Measurements from ENCODE around the gene AQR.

The AQR gene

DNA sequence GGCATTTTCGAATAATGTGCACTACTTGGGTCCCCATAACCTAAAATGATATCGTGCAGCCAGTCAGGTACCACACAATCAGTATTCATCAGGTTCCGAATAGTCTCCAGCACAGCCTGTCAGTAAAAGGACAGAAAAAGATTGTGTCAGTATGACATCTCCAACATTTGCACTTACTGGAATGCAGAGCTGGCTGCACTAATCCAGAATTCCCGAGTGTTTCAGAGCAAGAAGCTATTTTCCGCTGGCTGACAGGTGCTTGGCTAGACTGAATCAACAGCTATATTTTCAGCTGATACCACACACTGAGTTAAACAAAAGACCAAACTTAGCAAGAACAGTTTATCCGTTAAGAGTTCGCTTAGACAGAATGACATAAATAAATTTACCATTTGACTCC lies 68.8 kb downstream of the AQR start:
- Histone ChIP-seq H3K79me1 (replicated peaks; ENCODE audit: low read length, poor library complexity, severe bottlenecking) (peaks cover 2% of the 10 kb centered on the region), H3K27ac (ENCODE audit: low read length, poor library complexity, severe bottlenecking) (no peak overlapping the region), H3K27me3 (ENCODE audit: control insufficient read depth in 1 of 2, insufficient read depth in 1 of 2, low read length in 2 of 2) (no peaks in the 10 kb centered on the region), H2BK5ac (ENCODE audit: low read depth, low read length, poor library complexity, severe bottlenecking) (no peak overlapping the region), H2BK15ac (ENCODE audit: low read depth, poor library complexity, severe bottlenecking) (no peak overlapping the region), H3K4me1 (ENCODE audit: control insufficient read depth, insufficient read depth, low read depth, low read length) (no peaks in the 10 kb centered on the region), H2BK120ac (ENCODE audit: low read depth, low read length) (no peak overlapping the region), H2AK5ac (ENCODE audit: low read length, severe bottlenecking) (no peak overlapping the region), H3K4ac (ENCODE audit: low read depth in 1 of 2, low read length in 2 of 2) (no peak overlapping the region), H3K9me3 (ENCODE audit: control insufficient read depth, low read length) (no peaks in the 10 kb centered on the region), H3K18ac (ENCODE audit: low read depth in 1 of 2, low read length in 2 of 2) (no peak overlapping the region), H3K36me3 (ENCODE audit: control insufficient read depth in 1 of 2, insufficient read depth in 2 of 2, low read depth in 1 of 2, low read length in 2 of 2) (peaks cover 9 to 82% of the 10 kb centered on the region in 2 experiments), H3K23ac (ENCODE audit: low read length in 2 of 2) (no peak overlapping the region), H4K8ac (ENCODE audit: low read length) (no peak overlapping the region), H2BK12ac (ENCODE audit: low read length in 2 of 2) (no peak overlapping the region), H3K4me2 (ENCODE audit: low read length, poor library complexity, severe bottlenecking) (no peak overlapping the region), H4K91ac (ENCODE audit: low read length) (no peak overlapping the region), H3K4me3 (ENCODE audit: insufficient read depth in 1 of 2, low read depth in 1 of 2, low read length in 2 of 2) (no peak overlapping the region), H3K14ac (ENCODE audit: low read length in 2 of 2) (no peak overlapping the region), H3K9ac (ENCODE audit: low read length) (no peak overlapping the region), H2AFZ (ENCODE audit: low read depth, low read length) (no peak overlapping the region)
- DNase-seq, result no peak
- 91% methylated on average over 7 of the region's 7 CpGs for WGBS

DNA sequence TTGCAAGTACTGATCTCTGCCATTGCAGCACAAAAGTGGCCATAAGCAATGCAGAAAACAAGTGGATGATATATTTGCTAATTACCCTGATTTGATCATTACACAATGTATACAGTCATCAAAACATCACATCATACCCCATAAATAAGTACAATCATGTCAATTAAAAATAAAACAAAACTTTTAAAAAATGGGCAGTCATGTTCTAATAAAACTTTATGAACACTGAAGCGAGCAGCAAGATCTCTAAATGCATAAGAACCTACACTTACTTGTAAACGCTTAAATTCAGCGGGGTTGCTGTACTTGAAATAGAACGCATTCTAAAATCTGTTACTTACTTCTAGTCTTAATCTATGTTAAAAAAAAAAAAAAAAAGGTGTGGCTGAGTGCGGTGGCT lies 73.4 kb downstream of the AQR start:
- H3K4me1 ChIP-seq (ENCODE audit: control insufficient read depth, insufficient read depth, low read depth, low read length), result no peaks in the 10 kb centered on the region
- no peak overlapping the region for H2BK5ac ChIP-seq (ENCODE audit: low read depth, low read length, poor library complexity, severe bottlenecking)
- H2AK5ac ChIP-seq (ENCODE audit: low read length, severe bottlenecking), result no peak overlapping the region
- H3K27me3 ChIP-seq (ENCODE audit: control insufficient read depth in 1 of 2, insufficient read depth in 1 of 2, low read length in 2 of 2), result no peaks in the 10 kb centered on the region
- no peak overlapping the region for H4K91ac ChIP-seq (ENCODE audit: low read length)
- no peak overlapping the region for H2BK12ac ChIP-seq (ENCODE audit: low read length in 2 of 2)
- 92% methylated on average over 3 of the region's 5 CpGs for WGBS
- no peak overlapping the region for H2BK15ac ChIP-seq (ENCODE audit: low read depth, poor library complexity, severe bottlenecking)
- no peak overlapping the region for H2BK120ac ChIP-seq (ENCODE audit: low read depth, low read length)
- no peak overlapping the region for H3K4ac ChIP-seq (ENCODE audit: low read depth in 1 of 2, low read length in 2 of 2)
- no peak overlapping the region for H3K18ac ChIP-seq (ENCODE audit: low read depth in 1 of 2, low read length in 2 of 2)
- no peak overlapping the region for H3K23ac ChIP-seq (ENCODE audit: low read length in 2 of 2)
- no peak overlapping the region for H2AFZ ChIP-seq (ENCODE audit: low read depth, low read length)
- H3K14ac ChIP-seq (ENCODE audit: low read length in 2 of 2), result no peak overlapping the region
- no peak overlapping the region for H3K27ac ChIP-seq (ENCODE audit: low read length, poor library complexity, severe bottlenecking)
- H3K79me1 ChIP-seq (replicated peaks; ENCODE audit: low read length, poor library complexity, severe bottlenecking), result peaks cover 11% of the 10 kb centered on the region
- H3K4me3 ChIP-seq (ENCODE audit: insufficient read depth in 1 of 2, low read depth in 1 of 2, low read length in 2 of 2), result no peak overlapping the region
- no peak overlapping the region for H3K4me2 ChIP-seq (ENCODE audit: low read length, poor library complexity, severe bottlenecking)
- no peak overlapping the region for H4K8ac ChIP-seq (ENCODE audit: low read length)
- peaks cover 16 to 82% of the 10 kb centered on the region in 2 experiments for H3K36me3 ChIP-seq (ENCODE audit: control insufficient read depth in 1 of 2, insufficient read depth in 2 of 2, low read depth in 1 of 2, low read length in 2 of 2)
- no peak for DNase-seq
- H3K9me3 ChIP-seq (ENCODE audit: control insufficient read depth, low read length), result peaks cover 20% of the 10 kb centered on the region
- H3K9ac ChIP-seq (ENCODE audit: low read length), result no peak overlapping the region

DNA sequence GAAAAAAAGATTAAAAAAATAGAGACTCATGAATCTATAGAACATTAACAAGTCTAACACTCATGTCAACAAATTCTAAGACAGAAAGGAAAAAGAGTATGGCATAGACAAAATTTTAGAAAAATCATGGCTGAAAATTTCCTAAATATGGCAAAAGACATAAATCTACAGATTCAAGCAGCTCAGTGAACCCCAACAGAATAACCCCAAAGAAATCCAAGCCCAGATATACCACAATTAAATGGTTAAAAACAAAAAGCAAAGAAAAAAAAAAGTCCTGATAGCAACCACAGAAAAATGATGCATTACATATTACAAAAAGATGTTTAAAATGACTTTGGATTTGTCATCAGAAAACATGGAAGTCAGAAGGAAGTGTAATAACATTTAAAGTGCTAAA lies 75.6 kb downstream of the AQR start:
- Histone ChIP-seq H4K91ac (ENCODE audit: low read length) (no peak overlapping the region), H4K8ac (ENCODE audit: low read length) (no peak overlapping the region), H3K27me3 (ENCODE audit: control insufficient read depth in 1 of 2, insufficient read depth in 1 of 2, low read length in 2 of 2) (no peaks in the 10 kb centered on the region), H2BK12ac (ENCODE audit: low read length in 2 of 2) (no peak overlapping the region), H3K4ac (ENCODE audit: low read depth in 1 of 2, low read length in 2 of 2) (no peak overlapping the region), H3K27ac (ENCODE audit: low read length, poor library complexity, severe bottlenecking) (no peak overlapping the region), H2BK5ac (ENCODE audit: low read depth, low read length, poor library complexity, severe bottlenecking) (no peak overlapping the region), H2BK15ac (ENCODE audit: low read depth, poor library complexity, severe bottlenecking) (no peak overlapping the region), H3K9ac (ENCODE audit: low read length) (no peak overlapping the region), H2BK120ac (ENCODE audit: low read depth, low read length) (no peak overlapping the region), H2AFZ (ENCODE audit: low read depth, low read length) (no peak overlapping the region), H3K79me1 (replicated peaks; ENCODE audit: low read length, poor library complexity, severe bottlenecking) (peaks cover 11% of the 10 kb centered on the region), H3K36me3 (ENCODE audit: control insufficient read depth in 1 of 2, insufficient read depth in 2 of 2, low read depth in 1 of 2, low read length in 2 of 2) (peaks cover 8 to 87% of the 10 kb centered on the region in 2 experiments), H3K9me3 (ENCODE audit: control insufficient read depth, low read length) (peaks cover 20% of the 10 kb centered on the region), H3K14ac (ENCODE audit: low read length in 2 of 2) (no peak overlapping the region), H3K4me3 (ENCODE audit: insufficient read depth in 1 of 2, low read depth in 1 of 2, low read length in 2 of 2) (no peak overlapping the region), H3K4me2 (ENCODE audit: low read length, poor library complexity, severe bottlenecking) (no peak overlapping the region), H3K4me1 (ENCODE audit: control insufficient read depth, insufficient read depth, low read depth, low read length) (no peaks in the 10 kb centered on the region), H2AK5ac (ENCODE audit: low read length, severe bottlenecking) (no peak overlapping the region), H3K23ac (ENCODE audit: low read length in 2 of 2) (no peak overlapping the region), H3K18ac (ENCODE audit: low read depth in 1 of 2, low read length in 2 of 2) (no peak overlapping the region)
- DNase-seq, result no peak

DNA sequence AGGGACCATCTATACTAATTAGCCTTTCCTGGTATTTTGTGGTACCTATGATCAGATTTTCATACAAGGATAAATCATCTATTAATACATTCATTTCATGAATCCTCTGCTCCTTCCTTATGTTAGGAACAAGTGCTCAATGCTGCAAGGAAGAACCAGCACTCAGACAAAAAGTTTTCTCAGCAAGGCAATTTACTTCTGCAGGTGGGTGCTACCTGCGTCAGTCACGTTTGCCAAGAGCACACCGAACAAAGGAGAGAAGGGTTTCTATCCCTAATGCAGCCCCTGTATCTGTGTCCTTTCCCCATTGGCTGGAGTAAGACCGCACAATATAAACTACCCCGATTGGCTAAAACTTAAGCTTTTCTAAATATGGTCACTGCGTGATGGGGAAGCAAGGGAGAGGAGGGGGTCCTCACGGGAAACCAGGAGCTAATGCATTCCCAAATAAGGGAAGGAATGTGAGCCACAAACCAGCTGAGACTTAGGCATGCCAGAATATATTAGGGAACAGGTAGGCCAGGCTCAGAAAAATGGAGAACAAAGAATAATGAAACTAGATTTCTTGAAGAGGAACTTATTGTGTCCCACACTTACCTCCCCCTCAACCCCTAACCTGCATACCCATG lies 76.5 kb downstream of the AQR start:
- Histone ChIP-seq H3K4me2 (ENCODE audit: low read length, poor library complexity, severe bottlenecking) (no peak overlapping the region), H2BK15ac (ENCODE audit: low read depth, poor library complexity, severe bottlenecking) (no peak overlapping the region), H3K18ac (ENCODE audit: low read depth in 1 of 2, low read length in 2 of 2) (no peak overlapping the region), H3K27ac (ENCODE audit: low read length, poor library complexity, severe bottlenecking) (no peak overlapping the region), H3K36me3 (ENCODE audit: control insufficient read depth in 1 of 2, insufficient read depth in 2 of 2, low read depth in 1 of 2, low read length in 2 of 2) (peaks cover 11 to 93% of the 10 kb centered on the region in 2 experiments), H3K27me3 (ENCODE audit: control insufficient read depth in 1 of 2, insufficient read depth in 1 of 2, low read length in 2 of 2) (no peaks in the 10 kb centered on the region), H2BK120ac (ENCODE audit: low read depth, low read length) (no peak overlapping the region), H3K14ac (ENCODE audit: low read length in 2 of 2) (no peak overlapping the region), H2BK5ac (ENCODE audit: low read depth, low read length, poor library complexity, severe bottlenecking) (no peak overlapping the region), H2BK12ac (ENCODE audit: low read length in 2 of 2) (no peak overlapping the region), H2AFZ (ENCODE audit: low read depth, low read length) (no peak overlapping the region), H3K9me3 (ENCODE audit: control insufficient read depth, low read length) (peaks cover 20% of the 10 kb centered on the region), H4K91ac (ENCODE audit: low read length) (no peak overlapping the region), H4K8ac (ENCODE audit: low read length) (no peak overlapping the region), H2AK5ac (ENCODE audit: low read length, severe bottlenecking) (no peak overlapping the region), H3K79me1 (replicated peaks; ENCODE audit: low read length, poor library complexity, severe bottlenecking) (peaks cover 11% of the 10 kb centered on the region), H3K23ac (ENCODE audit: low read length in 2 of 2) (no peak overlapping the region), H3K4me3 (ENCODE audit: insufficient read depth in 1 of 2, low read depth in 1 of 2, low read length in 2 of 2) (peak overlapping the region in 1 of 2 experiments; percentile 2), H3K4me1 (ENCODE audit: control insufficient read depth, insufficient read depth, low read depth, low read length) (no peaks in the 10 kb centered on the region), H3K4ac (ENCODE audit: low read depth in 1 of 2, low read length in 2 of 2) (no peak overlapping the region), H3K9ac (ENCODE audit: low read length) (no peak overlapping the region)
- over 99% methylated on average over 7 of the region's 7 CpGs for WGBS
- DNase-seq, result no peak
